MG63 (cell line): ENCODE measurements around the gene MRPL45. TPM values are rescaled to one million over a fixed set of nuclear protein-coding genes. Genes with fewer than 3 reads are reported as not detected.

Experiments used
- DNase-seq: peaks from one replicate; pipeline ENCODE4 v3.0.0-alpha.2; 2020
- H3K27me3 ChIP-seq: fragments of 250-450 bp; sonication (Bioruptor Pico); 2 replicates; pipeline ENCODE4 v1.5.1; 2020; ENCODE audit warnings: mild to moderate bottlenecking, moderate library complexity
- H3K36me3 ChIP-seq: fragments of 250-450 bp; sonication (Bioruptor Pico); 2 replicates; pipeline ENCODE4 v1.5.1; 2020; ENCODE audit warnings: mild to moderate bottlenecking, moderate library complexity
- H3K4me3 ChIP-seq: fragments of 250-450 bp; sonication (Bioruptor Pico); 2 replicates; pipeline ENCODE4 v1.5.1; 2020; ENCODE audit warnings: mild to moderate bottlenecking, moderate library complexity
- H3K9me3 ChIP-seq: fragments of 250-450 bp; sonication (Bioruptor Pico); 2 replicates; pipeline ENCODE4 v1.5.1; 2020; ENCODE audit warnings: mild to moderate bottlenecking, moderate library complexity
- total RNA-seq: library from RNA; depleted of rRNA; stranded (reverse); fragments of >200 nt; shearing (Covaris generic); gene quantifications from 2 replicates; pipeline ENCODE4 v1.2.3, GENCODE V29; 2014; ENCODE audit warnings: low replicate concordance; rRNA removed

Gene MRPL45
- total RNA-seq, 1 experiment from 2014 or later: 87.4 TPM

DNA sequence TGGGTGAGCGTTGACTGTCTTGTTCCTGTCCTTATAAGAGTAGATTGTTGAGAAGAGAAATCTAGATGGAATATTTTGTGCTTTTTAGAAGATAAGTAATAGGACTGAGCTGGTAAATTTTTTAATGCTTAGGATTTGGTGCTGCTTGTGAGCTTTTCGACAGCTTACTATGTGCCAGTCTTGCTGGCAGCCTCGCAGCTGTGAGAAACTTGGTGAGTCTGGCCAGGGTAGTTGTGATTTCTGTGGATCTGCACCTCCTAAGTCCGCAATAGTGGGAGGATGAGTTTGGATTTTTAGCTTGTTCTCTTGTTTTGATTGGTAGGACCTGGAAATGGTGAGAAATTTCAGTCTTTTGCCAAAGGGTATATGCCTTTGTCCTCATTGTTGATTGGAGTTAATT is 58.3 kb downstream of the MRPL45 start:
- peaks cover 2% of the 10 kb centered on the region for H3K36me3 ChIP-seq
- H3K27me3 ChIP-seq: no peaks in the 10 kb centered on the region
- no peak for DNase-seq

GRCh38 chr17:38357486-38358123 is 60.6 kb downstream of the MRPL45 start:
- Histone ChIP-seq H3K4me3 (no peak overlapping the region), H3K36me3 (peaks cover 16% of the 10 kb centered on the region), H3K27me3 (no peaks in the 10 kb centered on the region), H3K9me3 (no peaks in the 10 kb centered on the region)
- no peak for DNase-seq

More for the DNA sequence above, 58.3 kb downstream of the MRPL45 start:
- Histone ChIP-seq H3K9me3 (no peaks in the 10 kb centered on the region), H3K4me3 (no peak overlapping the region)

- no peak overlapping the region for H3K4me3 ChIP-seq
- no peak for DNase-seq
- H3K36me3 ChIP-seq: peaks cover 23% of the 10 kb centered on the region
- no peaks in the 10 kb centered on the region for H3K9me3 ChIP-seq
- H3K27me3 ChIP-seq: no peaks in the 10 kb centered on the region
These were observed 61.9 kb downstream of the MRPL45 start for GRCh38 chr17:38358586-38359513.

GRCh38 chr17:38361694-38362465 is 64.9 kb downstream of the MRPL45 start:
- no peak for DNase-seq
- H3K9me3 ChIP-seq: no peaks in the 10 kb centered on the region
- H3K27me3 ChIP-seq: no peaks in the 10 kb centered on the region
- H3K4me3 ChIP-seq: no peak overlapping the region
- H3K36me3 ChIP-seq: peaks cover 41% of the 10 kb centered on the region

- DNase-seq: no peak
- Histone ChIP-seq H3K4me3 (no peak overlapping the region), H3K36me3 (peaks cover 50% of the 10 kb centered on the region), H3K27me3 (no peaks in the 10 kb centered on the region), H3K9me3 (no peaks in the 10 kb centered on the region)
These were observed 66.0 kb downstream of the MRPL45 start for GRCh38 chr17:38363016-38363415.

DNA sequence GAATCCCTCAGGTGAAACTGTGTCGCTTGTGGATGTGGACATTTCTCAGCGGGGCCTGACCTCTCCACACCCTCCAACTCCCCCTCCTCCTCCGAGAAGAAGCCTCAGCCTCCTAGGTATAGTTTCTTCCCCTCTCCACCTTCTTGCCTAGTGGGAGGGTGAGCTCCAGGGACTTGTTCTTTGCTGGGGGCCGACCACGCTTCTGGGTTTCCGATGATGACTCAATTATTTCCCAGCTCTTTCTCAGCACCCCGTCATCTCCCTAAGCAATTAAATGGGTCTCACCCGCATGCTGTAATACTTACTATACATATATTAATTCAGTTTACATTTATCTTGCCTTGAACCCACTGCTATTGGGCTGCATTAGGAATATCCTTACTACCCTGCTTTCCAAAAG is 67.8 kb downstream of the MRPL45 start:
- H3K9me3 ChIP-seq: no peaks in the 10 kb centered on the region
- peaks cover 63% of the 10 kb centered on the region for H3K36me3 ChIP-seq
- DNase-seq: no peak
- no peaks in the 10 kb centered on the region for H3K27me3 ChIP-seq
- no peak overlapping the region for H3K4me3 ChIP-seq

DNA sequence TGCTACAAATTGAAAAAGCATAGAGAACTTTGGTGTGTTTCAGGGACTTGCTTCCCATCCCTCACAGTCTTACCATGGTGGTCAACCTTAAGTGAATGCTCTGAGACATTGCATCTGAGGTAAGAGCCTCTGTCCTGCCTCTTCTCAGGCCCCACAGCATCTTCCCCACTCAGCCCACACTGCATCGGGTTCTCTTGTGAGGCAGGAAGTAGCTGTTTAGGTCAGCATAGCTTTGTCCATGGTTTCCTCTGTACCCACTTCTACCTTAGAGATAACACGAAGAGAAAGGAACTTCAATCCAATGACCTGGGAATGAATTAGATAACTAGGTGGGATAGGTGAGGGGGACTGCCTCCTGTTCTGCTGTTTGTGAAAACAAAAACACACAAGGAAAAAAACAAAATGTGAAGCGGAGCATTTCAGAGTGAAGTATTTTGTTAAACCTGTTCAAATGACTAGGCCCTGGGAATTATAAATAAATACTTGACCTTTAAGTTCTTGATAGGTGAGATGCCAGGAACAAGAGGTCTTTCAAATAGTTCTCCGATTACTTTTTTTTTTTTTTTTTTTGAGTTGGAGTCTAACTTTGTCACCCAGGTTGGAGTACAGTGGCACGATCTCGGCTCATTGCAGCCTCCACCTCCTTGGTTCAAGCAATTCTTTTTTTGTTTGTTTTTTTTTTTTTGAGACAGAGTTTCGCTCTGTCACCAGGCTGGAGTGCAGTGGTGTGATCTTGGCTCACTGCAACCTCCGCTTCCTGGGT is 72.3 kb downstream of the MRPL45 start:
- no peaks in the 10 kb centered on the region for H3K27me3 ChIP-seq
- no peaks in the 10 kb centered on the region for H3K9me3 ChIP-seq
- peaks cover 69% of the 10 kb centered on the region for H3K36me3 ChIP-seq
- no peak overlapping the region for H3K4me3 ChIP-seq
- DNase-seq: no peak

Other genes starting within 250 kb of the MRPL45 start
- 0.46 and 2.7 TPM in 2 replicates for gene TBC1D3C, start 228.5 kb upstream of the MRPL45 start, total RNA-seq
- not detected in 2 replicates for gene TBC1D3E, start 169.2 kb upstream of the MRPL45 start, total RNA-seq
- gene TBC1D3, start 104.6 kb upstream of the MRPL45 start, total RNA-seq: not detected in 2 replicates
- gene GPR179, start 46.8 kb downstream of the MRPL45 start, total RNA-seq: not detected in 2 replicates
- 13.6 and 17.4 TPM in 2 replicates for gene SOCS7, start 54.7 kb downstream of the MRPL45 start, total RNA-seq
- 19.4 and 34.6 TPM in 2 replicates for gene ARHGAP23, start 131.3 kb downstream of the MRPL45 start, total RNA-seq